T-helper 2 cell treated with Interferon-gamma antibody and Interleukin-4, amounts not matched to agents 5 μg/mL and 100 μg/mL, for 36 hours (primary cell): ENCODE results near the gene NIPAL4.

Experiments
- DNase-seq: peaks from one replicate; pipeline ENCODE4 v3.0.0; 2021; ENCODE audit warnings: low spot score
- H3K27ac Mint-ChIP-seq: one replicate; pipeline ENCODE4 v1.8.0; 2021; ENCODE audit warnings: mild to moderate bottlenecking, mixed read lengths
- H3K27me3 Mint-ChIP-seq: one replicate; pipeline ENCODE4 v1.8.0; 2021; ENCODE audit warnings: low read depth, mixed read lengths
- H3K36me3 Mint-ChIP-seq: one replicate; pipeline ENCODE4 v1.8.0; 2021; ENCODE audit warnings: low read depth, mixed read lengths
- H3K4me1 Mint-ChIP-seq: one replicate; pipeline ENCODE4 v1.8.0; 2021; ENCODE audit warnings: low read depth, mixed read lengths
- H3K4me3 Mint-ChIP-seq: one replicate; pipeline ENCODE4 v1.8.0; 2022; ENCODE audit warnings: mild to moderate bottlenecking, moderate library complexity, mixed read lengths
- H3K9me3 Mint-ChIP-seq: one replicate; pipeline ENCODE4 v1.8.0; 2021; ENCODE audit warnings: mixed read lengths

Gene NIPAL4

GRCh38 chr5:157506981-157507780, 47.2 kb downstream of the NIPAL4 start:
- Mint-ChIP-seq H3K4me1 (peaks cover 56% of the 10 kb centered on the region), H3K36me3 (peaks cover 90% of the 10 kb centered on the region), H3K27ac (peak overlapping the region; percentile 60), H3K9me3 (no peaks in the 10 kb centered on the region), H3K4me3 (no peak overlapping the region), H3K27me3 (no peaks in the 10 kb centered on the region)
- no peak for DNase-seq

GRCh38 chr5:157509093-157509492, 49.1 kb downstream of the NIPAL4 start:
- Mint-ChIP-seq H3K4me1 (peaks cover 48% of the 10 kb centered on the region), H3K27ac (no peak overlapping the region), H3K36me3 (peaks cover 91% of the 10 kb centered on the region), H3K27me3 (no peaks in the 10 kb centered on the region), H3K4me3 (no peak overlapping the region), H3K9me3 (no peaks in the 10 kb centered on the region)
- no peak for DNase-seq

GRCh38 chr5:157509587-157509986, 49.6 kb downstream of the NIPAL4 start:
- Mint-ChIP-seq H3K36me3 (peaks cover 88% of the 10 kb centered on the region), H3K4me1 (peaks cover 48% of the 10 kb centered on the region), H3K9me3 (no peaks in the 10 kb centered on the region), H3K27ac (no peak overlapping the region), H3K4me3 (no peak overlapping the region), H3K27me3 (no peaks in the 10 kb centered on the region)
- no peak for DNase-seq

DNA sequence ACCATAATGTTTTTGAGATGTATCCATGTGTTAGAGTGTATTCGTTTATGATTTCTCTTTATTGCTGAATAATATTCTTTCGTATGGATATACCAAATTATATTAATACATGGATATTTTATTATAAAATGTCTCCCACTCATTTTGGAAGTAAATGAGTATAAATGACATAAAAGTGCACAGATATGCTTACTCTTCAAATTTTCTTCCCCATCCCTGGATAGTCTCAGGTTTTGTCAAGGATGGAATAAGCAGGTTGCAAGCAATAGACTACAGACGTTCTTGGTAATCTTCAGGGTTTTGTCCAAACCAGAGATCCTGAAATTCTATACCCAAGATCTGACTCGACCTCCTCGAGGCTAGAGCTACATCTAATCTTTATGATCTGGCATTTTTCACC, 50.7 kb downstream of the NIPAL4 start:
- DNase-seq: no peak
- Mint-ChIP-seq H3K4me1 (peaks cover 50% of the 10 kb centered on the region), H3K9me3 (no peaks in the 10 kb centered on the region), H3K4me3 (no peak overlapping the region), H3K27me3 (no peaks in the 10 kb centered on the region), H3K27ac (no peak overlapping the region), H3K36me3 (peaks cover 87% of the 10 kb centered on the region)

GRCh38 chr5:157511651-157512644, 51.9 kb downstream of the NIPAL4 start:
- no peak overlapping the region for H3K4me3 Mint-ChIP-seq
- no peaks in the 10 kb centered on the region for H3K27me3 Mint-ChIP-seq
- no peak for DNase-seq
- peaks cover 42% of the 10 kb centered on the region for H3K4me1 Mint-ChIP-seq
- H3K27ac Mint-ChIP-seq: peak overlapping the region; percentile 22
- no peaks in the 10 kb centered on the region for H3K9me3 Mint-ChIP-seq
- H3K36me3 Mint-ChIP-seq: peaks cover 87% of the 10 kb centered on the region

DNA sequence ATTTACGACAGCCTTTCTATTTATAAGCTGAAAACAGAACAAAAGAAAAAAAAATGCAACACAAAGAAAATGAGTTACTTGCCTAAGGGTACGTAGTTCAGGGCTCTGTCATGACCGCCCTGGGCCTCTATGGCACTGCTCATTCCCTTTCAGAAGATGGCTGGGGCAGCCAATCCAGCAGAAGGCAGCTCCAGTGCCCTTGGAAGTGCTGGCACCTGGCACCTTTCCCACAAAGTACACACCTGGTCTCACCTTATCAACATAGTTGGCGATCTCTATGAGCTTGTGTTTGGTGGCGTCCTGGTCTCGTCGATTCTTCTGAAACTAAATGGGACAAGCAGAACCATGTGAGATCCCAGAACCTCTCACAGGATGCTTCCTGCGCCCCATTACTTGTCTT, 53.2 kb downstream of the NIPAL4 start:
- Mint-ChIP-seq H3K36me3 (peaks cover 87% of the 10 kb centered on the region), H3K4me3 (no peak overlapping the region), H3K4me1 (peaks cover 38% of the 10 kb centered on the region), H3K27me3 (no peaks in the 10 kb centered on the region), H3K27ac (no peak overlapping the region), H3K9me3 (no peaks in the 10 kb centered on the region)
- no peak for DNase-seq

- H3K9me3 Mint-ChIP-seq: no peaks in the 10 kb centered on the region
- H3K27me3 Mint-ChIP-seq: no peaks in the 10 kb centered on the region
- H3K4me3 Mint-ChIP-seq: no peak overlapping the region
- H3K27ac Mint-ChIP-seq: peak overlapping the region; percentile 45
- H3K4me1 Mint-ChIP-seq: peaks cover 48% of the 10 kb centered on the region
- peaks cover 89% of the 10 kb centered on the region for H3K36me3 Mint-ChIP-seq
- DNase-seq: no peak
Measured at GRCh38 chr5:157514974-157515373, 55.0 kb downstream of the NIPAL4 start.

GRCh38 chr5:157516006-157516405, 56.0 kb downstream of the NIPAL4 start:
- Mint-ChIP-seq H3K4me3 (no peak overlapping the region), H3K27me3 (no peaks in the 10 kb centered on the region), H3K9me3 (no peaks in the 10 kb centered on the region), H3K36me3 (peaks cover 92% of the 10 kb centered on the region), H3K4me1 (peaks cover 52% of the 10 kb centered on the region), H3K27ac (peak overlapping the region; percentile 23)
- peak; percentile 31 for DNase-seq

- no peak overlapping the region for H3K4me3 Mint-ChIP-seq
- H3K36me3 Mint-ChIP-seq: peaks cover 92% of the 10 kb centered on the region
- no peaks in the 10 kb centered on the region for H3K27me3 Mint-ChIP-seq
- peaks cover 59% of the 10 kb centered on the region for H3K4me1 Mint-ChIP-seq
- DNase-seq: no peak
- peak overlapping the region; percentile 16 for H3K27ac Mint-ChIP-seq
- no peaks in the 10 kb centered on the region for H3K9me3 Mint-ChIP-seq
Measured at GRCh38 chr5:157516626-157517325, 56.8 kb downstream of the NIPAL4 start.

GRCh38 chr5:157518963-157519362, 59.0 kb downstream of the NIPAL4 start:
- Mint-ChIP-seq H3K9me3 (no peaks in the 10 kb centered on the region), H3K4me1 (peaks cover 53% of the 10 kb centered on the region), H3K36me3 (peaks cover 89% of the 10 kb centered on the region), H3K4me3 (peak overlapping the region; percentile 42), H3K27me3 (no peaks in the 10 kb centered on the region), H3K27ac (no peak overlapping the region)
- peak; percentile 51 for DNase-seq

DNA sequence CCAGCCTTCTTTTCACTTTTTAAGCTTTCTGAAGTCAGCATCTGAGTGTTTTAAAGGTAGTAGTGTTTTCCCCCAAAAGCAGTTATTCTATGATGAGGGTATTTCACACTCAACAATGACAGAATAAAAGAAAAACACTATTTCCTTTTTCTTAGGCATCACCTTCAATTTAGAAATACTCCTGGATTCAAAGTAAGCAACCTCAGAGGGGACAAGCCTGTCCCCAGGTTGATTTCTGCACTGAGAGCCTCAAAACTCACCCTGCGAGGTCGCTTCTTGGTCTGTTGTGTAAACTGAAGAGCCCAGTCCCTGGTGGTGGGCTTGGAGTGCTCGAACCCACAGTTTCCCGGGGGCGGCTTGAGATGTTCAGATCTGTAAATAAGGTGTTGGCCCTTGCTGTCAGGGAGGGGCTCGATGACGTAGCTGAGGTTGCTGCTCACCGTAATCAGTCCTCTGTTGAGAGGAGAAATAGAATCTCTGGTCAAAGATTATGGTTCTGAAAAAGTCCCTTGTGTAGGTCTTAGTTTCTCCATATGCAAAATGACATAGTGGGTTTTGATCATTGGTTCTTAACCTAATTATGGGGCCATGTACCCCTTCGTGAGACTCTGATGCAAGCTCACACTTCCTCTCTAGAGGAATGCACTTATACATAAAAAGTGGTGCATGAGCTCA, 59.7 kb downstream of the NIPAL4 start:
- Mint-ChIP-seq H3K9me3 (no peaks in the 10 kb centered on the region), H3K4me3 (peak overlapping the region; percentile 32), H3K36me3 (peaks cover 92% of the 10 kb centered on the region), H3K27me3 (no peaks in the 10 kb centered on the region), H3K27ac (no peak overlapping the region), H3K4me1 (peaks cover 53% of the 10 kb centered on the region)
- peak; percentile 12 for DNase-seq

DNA sequence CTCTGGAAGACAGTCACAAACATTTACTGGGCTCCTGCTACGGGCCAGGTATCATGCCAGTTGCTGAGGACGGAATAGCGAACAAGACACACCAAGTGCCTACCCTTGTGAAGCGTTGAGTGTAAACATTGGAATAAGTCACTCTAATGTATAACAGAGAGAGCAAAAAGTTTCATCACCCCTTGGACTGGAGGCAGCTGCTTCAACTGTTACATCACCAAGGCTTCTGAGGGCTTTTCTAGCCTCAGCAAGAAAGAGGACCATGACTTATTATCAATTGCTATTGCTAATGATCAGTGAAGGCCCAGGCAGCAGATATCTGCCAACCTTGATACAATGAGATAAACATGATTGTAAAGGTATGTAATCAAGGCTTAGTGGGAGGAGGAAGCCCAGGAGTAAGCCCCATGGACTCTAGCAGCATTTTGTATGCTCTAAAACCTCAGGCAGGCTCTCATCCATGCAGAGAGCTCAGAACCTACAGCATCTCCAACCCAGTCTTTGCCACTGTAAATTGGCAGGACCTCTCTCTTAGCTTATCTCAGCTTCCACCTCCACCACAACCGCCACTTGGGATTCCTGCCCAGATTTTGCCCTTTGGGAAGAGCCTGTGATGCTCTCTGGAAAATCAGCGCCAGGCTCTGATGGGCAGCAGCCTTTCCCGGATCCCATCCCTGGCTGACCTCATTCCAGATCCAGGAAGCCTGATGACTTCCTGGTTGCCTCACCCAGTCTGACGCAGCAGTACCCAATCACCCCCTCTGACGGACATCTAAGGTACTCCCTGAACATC, 61.1 kb downstream of the NIPAL4 start:
- Mint-ChIP-seq H3K27ac (peak overlapping the region; percentile 8), H3K36me3 (peaks cover 92% of the 10 kb centered on the region), H3K4me1 (peaks cover 51% of the 10 kb centered on the region), H3K27me3 (no peaks in the 10 kb centered on the region), H3K4me3 (no peak overlapping the region), H3K9me3 (no peaks in the 10 kb centered on the region)
- no peak for DNase-seq

DNA sequence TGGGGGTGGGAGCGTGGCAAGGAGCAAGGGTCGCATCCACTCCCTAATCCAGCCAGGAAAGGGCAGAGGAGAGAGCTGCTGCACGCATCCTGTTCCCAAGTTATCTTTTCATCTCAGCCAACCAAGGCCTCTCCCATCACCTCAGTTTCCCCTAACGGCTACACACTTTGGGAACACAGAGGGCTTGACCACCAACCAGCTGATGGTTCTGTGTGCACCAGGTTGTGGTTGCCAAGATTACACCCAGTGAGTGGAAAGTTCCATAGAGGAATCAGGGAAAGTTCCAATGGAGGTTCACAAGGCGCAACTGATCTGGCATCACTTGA, 61.7 kb downstream of the NIPAL4 start:
- Mint-ChIP-seq H3K36me3 (peaks cover 89% of the 10 kb centered on the region), H3K4me3 (no peak overlapping the region), H3K27me3 (no peaks in the 10 kb centered on the region), H3K4me1 (peaks cover 53% of the 10 kb centered on the region), H3K9me3 (no peaks in the 10 kb centered on the region), H3K27ac (peak overlapping the region; percentile 2)
- no peak for DNase-seq
